HepG2 (cell line): Measurements from ENCODE around the gene ACTR3. TPM values are rescaled to one million over a fixed set of nuclear protein-coding genes. Genes with fewer than 3 reads are reported as not detected.

ENCODE experiments used
- BRD4 ChIP-seq: sonication (generic); formaldehyde crosslinking; IDR thresholded peaks from 2 replicates; pipeline ENCODE4 v1.4.0; 2020; ENCODE audit warnings: missing genetic modification reagents
- ELF4 ChIP-seq: sonication (generic); formaldehyde crosslinking; IDR thresholded peaks from 2 replicates; pipeline ENCODE4 v1.5.0; 2020; ENCODE audit warnings: missing genetic modification reagents, mild to moderate bottlenecking, moderate library complexity, borderline replicate concordance
- IRF2 ChIP-seq: IDR thresholded peaks from 2 replicates; pipeline ENCODE4 v1.6.1; 2018; ENCODE audit warnings: missing genetic modification reagents, missing compliant biosample characterization
- KLF6 ChIP-seq: IDR thresholded peaks from 2 replicates; pipeline ENCODE4 v1.8.0; 2016; ENCODE audit warnings: missing biosample characterization, missing genetic modification reagents
- REPIN1 ChIP-seq: sonication (generic); formaldehyde crosslinking; IDR thresholded peaks from 2 replicates; pipeline ENCODE4 v1.8.0; 2022; ENCODE audit warnings: missing genetic modification reagents, low read depth, mild to moderate bottlenecking, borderline replicate concordance
- SKI ChIP-seq: fragments of 450-650 bp; IDR thresholded peaks from one replicate; pipeline ENCODE4 v1.6.1; 2018; ENCODE audit warnings: mild to moderate bottlenecking; ENCODE audit not compliant: partially characterized antibody
- TEAD3 ChIP-seq: optimal IDR thresholded peaks from 2 replicates; pipeline ENCODE3; 2016; ENCODE audit warnings: borderline replicate concordance
- ZBTB10 ChIP-seq: sonication (generic); formaldehyde crosslinking; IDR thresholded peaks from 2 replicates; pipeline ENCODE4 v1.4.0; 2020; ENCODE audit warnings: missing genetic modification reagents, borderline replicate concordance
- ZNF121 ChIP-seq: sonication (generic); formaldehyde crosslinking; IDR thresholded peaks from 2 replicates; pipeline ENCODE4 v1.5.0; 2020; ENCODE audit warnings: mild to moderate bottlenecking, missing genetic modification reagents
- ZNF256 ChIP-seq: sonication (generic); formaldehyde crosslinking; conservative IDR thresholded peaks from 2 replicates; pipeline ENCODE4 v1.4.0; 2020; ENCODE audit warnings: missing genetic modification reagents
- ZNF569 ChIP-seq: sonication (generic); formaldehyde crosslinking; IDR thresholded peaks from 2 replicates; pipeline ENCODE4 v1.5.0; 2020; ENCODE audit warnings: mild to moderate bottlenecking, missing genetic modification reagents, moderate library complexity, borderline replicate concordance
- ZNF614 ChIP-seq: IDR thresholded peaks from 2 replicates; pipeline ENCODE4 v1.6.1; 2018; ENCODE audit warnings: missing biosample characterization, missing genetic modification reagents, inconsistent platforms, borderline replicate concordance
- ZNF770 ChIP-seq: sonication (generic); formaldehyde crosslinking; IDR thresholded peaks from 2 replicates; pipeline ENCODE4 v1.5.0; 2020; ENCODE audit warnings: mild to moderate bottlenecking, missing genetic modification reagents
- ZNF841 ChIP-seq: sonication (generic); formaldehyde crosslinking; IDR thresholded peaks from 2 replicates; pipeline ENCODE4 v1.8.1; 2023; ENCODE audit warnings: missing genetic modification reagents, borderline replicate concordance
- polyA plus RNA-seq, 8 experiments: library from polyadenylated mRNA; depleted of rRNA in 3 of 8; stranded (reverse) in 7 of 8; unstranded in 1 of 8; fragments of >200 nt; fragmentation: Illumina TruSeq in 4 of 8; extraction: Trizol in 4 of 8; gene quantifications; 2 replicates each; pipeline versions ENCODE4 v1.2.1 to v1.2.3, GENCODE V29; 2011 to 2016; ENCODE audit warnings: low read depth in 4 of 8, missing spikeins in 1 of 8, mixed read lengths in 1 of 8; ENCODE audit not compliant: insufficient read depth in 1 of 8
- total RNA-seq, 5 experiments: library from RNA; depleted of rRNA; stranded (reverse); fragments of >200 nt; fragmentation: Illumina TruSeq; extraction: Trizol; gene quantifications; 2 replicates each; pipeline ENCODE4 v1.2.3, GENCODE V29; 2016; ENCODE audit warnings: low read depth in 1 of 5
- TF ChIP-seq, protein P1 (sequence below): sonication (generic); formaldehyde crosslinking; IDR thresholded peaks from 2 replicates; pipeline ENCODE4 v1.9.0; 2021; ENCODE audit warnings: missing genetic modification reagents, borderline replicate concordance
- TF ChIP-seq, protein P2 (sequence below): sonication (generic); formaldehyde crosslinking; IDR thresholded peaks from 2 replicates; pipeline ENCODE4 v1.4.0; 2020; ENCODE audit warnings: missing genetic modification reagents, mild to moderate bottlenecking, borderline replicate concordance

Gene ACTR3
- total and polyA plus RNA-seq, 2 of the 13 experiments (the other 11 are each of a cell fraction or from before 2014, with no cell fraction given): 123 to 225 TPM

DNA sequence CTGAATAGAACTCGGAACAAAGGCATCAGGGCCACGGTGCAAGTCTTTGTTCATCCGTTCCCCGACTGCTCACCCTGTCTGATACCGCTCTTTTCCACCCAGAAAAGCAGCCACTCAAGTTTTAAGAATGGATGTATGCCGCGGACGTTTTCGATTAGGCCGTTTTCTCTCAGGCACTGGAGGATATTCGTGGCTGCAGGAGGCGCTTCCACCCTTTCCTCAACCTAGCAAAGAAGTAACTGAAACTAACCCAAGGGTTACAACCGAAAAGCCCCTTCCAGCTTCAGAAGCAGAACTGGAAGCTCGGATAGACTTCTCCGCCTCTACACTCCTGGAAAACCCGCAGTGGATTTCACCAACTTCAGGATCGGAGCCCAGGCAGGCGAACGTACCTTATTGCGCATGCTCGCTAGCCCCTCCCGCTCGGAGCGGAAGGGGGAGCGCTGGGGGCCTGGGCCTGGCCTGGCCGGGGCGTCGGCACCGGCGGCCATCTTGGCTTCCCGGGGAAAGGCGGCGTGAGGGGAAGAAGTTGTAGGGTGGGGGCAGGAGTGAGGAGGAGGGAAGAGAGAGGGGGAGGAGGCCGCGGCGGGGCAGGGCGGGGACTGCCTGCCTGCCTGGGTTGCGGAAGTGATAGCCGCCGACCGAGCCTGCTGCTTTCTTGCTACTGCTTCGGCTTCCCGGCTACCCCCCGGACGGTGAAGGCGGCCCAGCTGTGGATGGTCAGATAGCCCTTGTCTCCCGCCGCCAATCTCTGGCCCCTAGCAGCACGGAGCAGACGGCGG lies at the start of gene ACTR3 (continued):
- peak; percentile 27; the same call in 1 of the 2 replicates for TF ChIP-seq ELF4 (CRISPR knock-in tag)
- TF ChIP-seq ZNF121 (CRISPR knock-in tag): no peak; the same call in 1 of the 2 replicates
- TF ChIP-seq, protein P1, sequence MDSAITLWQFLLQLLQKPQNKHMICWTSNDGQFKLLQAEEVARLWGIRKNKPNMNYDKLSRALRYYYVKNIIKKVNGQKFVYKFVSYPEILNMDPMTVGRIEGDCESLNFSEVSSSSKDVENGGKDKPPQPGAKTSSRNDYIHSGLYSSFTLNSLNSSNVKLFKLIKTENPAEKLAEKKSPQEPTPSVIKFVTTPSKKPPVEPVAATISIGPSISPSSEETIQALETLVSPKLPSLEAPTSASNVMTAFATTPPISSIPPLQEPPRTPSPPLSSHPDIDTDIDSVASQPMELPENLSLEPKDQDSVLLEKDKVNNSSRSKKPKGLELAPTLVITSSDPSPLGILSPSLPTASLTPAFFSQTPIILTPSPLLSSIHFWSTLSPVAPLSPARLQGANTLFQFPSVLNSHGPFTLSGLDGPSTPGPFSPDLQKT (CRISPR knock-in tag): no peak
- TF ChIP-seq TEAD3: peak; percentile 44
- peak; percentile 85; the same call in 1 of the 2 replicates for TF ChIP-seq ZNF569
- peak; percentile 97 for TF ChIP-seq REPIN1 (CRISPR knock-in tag)
- TF ChIP-seq ZNF770 (CRISPR knock-in tag): peak; percentile 43
- TF ChIP-seq SKI: peak; percentile 85
- no peak for TF ChIP-seq ZBTB10 (CRISPR knock-in tag)
- TF ChIP-seq IRF2 (CRISPR knock-in tag): peak; percentile 97
- TF ChIP-seq ZNF841 (CRISPR knock-in tag): peak; percentile 85; the same call in 1 of the 2 replicates
- TF ChIP-seq ZNF256: no peak; the same call in 1 of the 2 replicates
- TF ChIP-seq KLF6 (CRISPR knock-in tag): peak; percentile 98
- TF ChIP-seq, protein P2, sequence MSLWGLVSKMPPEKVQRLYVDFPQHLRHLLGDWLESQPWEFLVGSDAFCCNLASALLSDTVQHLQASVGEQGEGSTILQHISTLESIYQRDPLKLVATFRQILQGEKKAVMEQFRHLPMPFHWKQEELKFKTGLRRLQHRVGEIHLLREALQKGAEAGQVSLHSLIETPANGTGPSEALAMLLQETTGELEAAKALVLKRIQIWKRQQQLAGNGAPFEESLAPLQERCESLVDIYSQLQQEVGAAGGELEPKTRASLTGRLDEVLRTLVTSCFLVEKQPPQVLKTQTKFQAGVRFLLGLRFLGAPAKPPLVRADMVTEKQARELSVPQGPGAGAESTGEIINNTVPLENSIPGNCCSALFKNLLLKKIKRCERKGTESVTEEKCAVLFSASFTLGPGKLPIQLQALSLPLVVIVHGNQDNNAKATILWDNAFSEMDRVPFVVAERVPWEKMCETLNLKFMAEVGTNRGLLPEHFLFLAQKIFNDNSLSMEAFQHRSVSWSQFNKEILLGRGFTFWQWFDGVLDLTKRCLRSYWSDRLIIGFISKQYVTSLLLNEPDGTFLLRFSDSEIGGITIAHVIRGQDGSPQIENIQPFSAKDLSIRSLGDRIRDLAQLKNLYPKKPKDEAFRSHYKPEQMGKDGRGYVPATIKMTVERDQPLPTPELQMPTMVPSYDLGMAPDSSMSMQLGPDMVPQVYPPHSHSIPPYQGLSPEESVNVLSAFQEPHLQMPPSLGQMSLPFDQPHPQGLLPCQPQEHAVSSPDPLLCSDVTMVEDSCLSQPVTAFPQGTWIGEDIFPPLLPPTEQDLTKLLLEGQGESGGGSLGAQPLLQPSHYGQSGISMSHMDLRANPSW (CRISPR knock-in tag): peak; percentile 76; the same call in 1 of the 2 replicates
- TF ChIP-seq BRD4: peak; percentile 46
- TF ChIP-seq ZNF614 (CRISPR knock-in tag): peak; percentile 89
